ENCODE data around the gene CRADD. TPM values are rescaled to one million over a fixed set of nuclear protein-coding genes. Genes with fewer than 3 reads are reported as not detected.

Gene CRADD
- total RNA-seq, 1 donor from 2014 or later, result 9.8 TPM

GRCh38 chr12:93857991-93858447 lies 180.8 kb downstream of the CRADD start:
- Mint-ChIP-seq H3K9me3 (peaks cover 3% of the 10 kb centered on the region), H3K4me3 (peak overlapping the region; percentile 23), H3K27ac (ENCODE audit: unreplicated experiment) (no peak overlapping the region), H3K4me1 (peaks cover 29% of the 10 kb centered on the region), H3K27me3 (ENCODE audit: low read depth) (no peaks in the 10 kb centered on the region), H3K36me3 (ENCODE audit: low read depth) (peaks cover 4% of the 10 kb centered on the region)
- no peak for TF ChIP-seq CTCF (conservative IDR thresholded peaks at IDR 0.05)
- DNase-seq (ENCODE audit: low read depth, low spot score), result no peak

- no peaks in the 10 kb centered on the region for H3K27me3 Mint-ChIP-seq (ENCODE audit: low read depth)
- no peak overlapping the region for H3K27ac Mint-ChIP-seq (ENCODE audit: unreplicated experiment)
- H3K4me1 Mint-ChIP-seq, result peaks cover 17% of the 10 kb centered on the region
- H3K4me3 Mint-ChIP-seq, result no peak overlapping the region
- TF ChIP-seq CTCF (conservative IDR thresholded peaks at IDR 0.05), result no peak
- peaks cover 6% of the 10 kb centered on the region for H3K9me3 Mint-ChIP-seq
- DNase-seq (ENCODE audit: low read depth, low spot score), result no peak
- peaks cover 8% of the 10 kb centered on the region for H3K36me3 Mint-ChIP-seq (ENCODE audit: low read depth)
These were observed 183.6 kb downstream of the CRADD start for GRCh38 chr12:93860668-93861373.

DNA sequence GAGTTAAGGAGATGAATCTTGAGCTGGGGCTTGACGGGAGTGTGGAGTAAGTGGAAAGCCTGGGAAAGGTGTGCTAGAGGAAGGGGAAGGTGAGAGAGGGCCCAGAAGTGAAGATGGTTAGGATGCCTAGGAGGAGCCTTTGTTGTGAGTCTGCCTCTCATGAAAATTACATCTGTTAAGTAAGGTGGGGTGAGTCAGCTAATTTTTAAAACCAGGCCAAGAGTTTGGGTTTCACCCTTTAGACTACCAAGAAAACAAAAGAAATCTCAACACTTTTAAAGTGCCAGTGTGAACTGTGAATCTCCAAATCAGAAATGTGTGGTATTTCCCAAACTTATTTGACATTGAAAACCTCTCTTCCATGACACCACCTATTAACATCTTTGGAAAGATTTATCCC lies 185.2 kb downstream of the CRADD start:
- Mint-ChIP-seq H3K27me3 (ENCODE audit: low read depth) (no peaks in the 10 kb centered on the region), H3K4me3 (no peak overlapping the region), H3K27ac (ENCODE audit: unreplicated experiment) (no peak overlapping the region), H3K9me3 (peaks cover 16% of the 10 kb centered on the region), H3K36me3 (ENCODE audit: low read depth) (peaks cover 17% of the 10 kb centered on the region), H3K4me1 (peaks cover 14% of the 10 kb centered on the region)
- DNase-seq (ENCODE audit: low read depth, low spot score), result no peak
- no peak for TF ChIP-seq CTCF (conservative IDR thresholded peaks at IDR 0.05)

- H3K4me3 Mint-ChIP-seq, result no peak overlapping the region
- peaks cover 21% of the 10 kb centered on the region for H3K36me3 Mint-ChIP-seq (ENCODE audit: low read depth)
- no peak overlapping the region for H3K27ac Mint-ChIP-seq (ENCODE audit: unreplicated experiment)
- no peaks in the 10 kb centered on the region for H3K27me3 Mint-ChIP-seq (ENCODE audit: low read depth)
- H3K9me3 Mint-ChIP-seq, result peaks cover 27% of the 10 kb centered on the region
- TF ChIP-seq CTCF (conservative IDR thresholded peaks at IDR 0.05), result no peak
- H3K4me1 Mint-ChIP-seq, result no peaks in the 10 kb centered on the region
- no peak for DNase-seq (ENCODE audit: low read depth, low spot score)
These were observed 188.6 kb downstream of the CRADD start for GRCh38 chr12:93865751-93866150.

- Mint-ChIP-seq H3K4me1 (no peaks in the 10 kb centered on the region), H3K4me3 (no peak overlapping the region), H3K27me3 (ENCODE audit: low read depth) (no peaks in the 10 kb centered on the region), H3K27ac (ENCODE audit: unreplicated experiment) (no peak overlapping the region), H3K36me3 (ENCODE audit: low read depth) (peaks cover 35% of the 10 kb centered on the region), H3K9me3 (peaks cover 38% of the 10 kb centered on the region)
- no peak for DNase-seq (ENCODE audit: low read depth, low spot score)
- no peak for TF ChIP-seq CTCF (conservative IDR thresholded peaks at IDR 0.05)
These were observed 191.6 kb downstream of the CRADD start for GRCh38 chr12:93868771-93869170.
